Measurements from ENCODE around the gene CTNNBIP1. TPM values are rescaled to one million over a fixed set of nuclear protein-coding genes. Genes with fewer than 3 reads are reported as not detected.

Gene CTNNBIP1
- total RNA-seq, 1 donor from 2014 or later, result 106 TPM

GRCh38 chr1:9891207-9891606 lies 18.9 kb downstream of the CTNNBIP1 start:
- Mint-ChIP-seq H3K9me3 (ENCODE audit: unreplicated experiment) (no peaks in the 10 kb centered on the region), H3K27me3 (ENCODE audit: unreplicated experiment) (peaks cover 6% of the 10 kb centered on the region), H3K4me3 (ENCODE audit: unreplicated experiment) (peak overlapping the region; percentile 79), H3K27ac (ENCODE audit: unreplicated experiment) (peak overlapping the region; percentile 94), H3K36me3 (ENCODE audit: low read depth, unreplicated experiment) (peaks cover 14% of the 10 kb centered on the region), H3K4me1 (ENCODE audit: unreplicated experiment) (peaks cover 55% of the 10 kb centered on the region)
- DNase-seq (ENCODE audit: low spot score), result no peak
- no peak for TF ChIP-seq CTCF (IDR thresholded peaks at IDR 0.05; ENCODE audit: unreplicated experiment)

GRCh38 chr1:9890224-9890731 lies 19.8 kb downstream of the CTNNBIP1 start:
- no peaks in the 10 kb centered on the region for H3K9me3 Mint-ChIP-seq (ENCODE audit: unreplicated experiment)
- no peak for TF ChIP-seq CTCF (IDR thresholded peaks at IDR 0.05; ENCODE audit: unreplicated experiment)
- H3K27ac Mint-ChIP-seq (ENCODE audit: unreplicated experiment), result peak overlapping the region; percentile 96
- H3K4me3 Mint-ChIP-seq (ENCODE audit: unreplicated experiment), result no peak overlapping the region
- no peak for DNase-seq (ENCODE audit: low spot score)
- peaks cover 6% of the 10 kb centered on the region for H3K27me3 Mint-ChIP-seq (ENCODE audit: unreplicated experiment)
- H3K4me1 Mint-ChIP-seq (ENCODE audit: unreplicated experiment), result peaks cover 55% of the 10 kb centered on the region
- H3K36me3 Mint-ChIP-seq (ENCODE audit: low read depth, unreplicated experiment), result peaks cover 12% of the 10 kb centered on the region

- peaks cover 18% of the 10 kb centered on the region for H3K36me3 Mint-ChIP-seq (ENCODE audit: low read depth, unreplicated experiment)
- H3K4me1 Mint-ChIP-seq (ENCODE audit: unreplicated experiment), result peaks cover 59% of the 10 kb centered on the region
- H3K9me3 Mint-ChIP-seq (ENCODE audit: unreplicated experiment), result no peaks in the 10 kb centered on the region
- H3K4me3 Mint-ChIP-seq (ENCODE audit: unreplicated experiment), result peak overlapping the region; percentile 78
- peak overlapping the region; percentile 96 for H3K27ac Mint-ChIP-seq (ENCODE audit: unreplicated experiment)
- H3K27me3 Mint-ChIP-seq (ENCODE audit: unreplicated experiment), result peaks cover 8% of the 10 kb centered on the region
- TF ChIP-seq CTCF (IDR thresholded peaks at IDR 0.05; ENCODE audit: unreplicated experiment), result no peak
- no peak for DNase-seq (ENCODE audit: low spot score)
Measured at GRCh38 chr1:9889411-9889810, 20.7 kb downstream of the CTNNBIP1 start.

- H3K27ac Mint-ChIP-seq (ENCODE audit: unreplicated experiment), result peak overlapping the region; percentile 96
- DNase-seq (ENCODE audit: low spot score), result no peak
- H3K9me3 Mint-ChIP-seq (ENCODE audit: unreplicated experiment), result no peaks in the 10 kb centered on the region
Measured at GRCh38 chr1:9888886-9889285, 21.2 kb downstream of the CTNNBIP1 start.

More at GRCh38 chr1:9888886-9889285, 21.2 kb downstream of the CTNNBIP1 start:
- Mint-ChIP-seq H3K4me1 (ENCODE audit: unreplicated experiment) (peaks cover 59% of the 10 kb centered on the region), H3K27me3 (ENCODE audit: unreplicated experiment) (peaks cover 9% of the 10 kb centered on the region), H3K36me3 (ENCODE audit: low read depth, unreplicated experiment) (peaks cover 22% of the 10 kb centered on the region), H3K4me3 (ENCODE audit: unreplicated experiment) (no peak overlapping the region)
- no peak for TF ChIP-seq CTCF (IDR thresholded peaks at IDR 0.05; ENCODE audit: unreplicated experiment)
